ENCODE data around the gene SPRY4. TPM values are rescaled to one million over a fixed set of nuclear protein-coding genes. Genes with fewer than 3 reads are reported as not detected.

SPRY4 gene
- total and polyA plus RNA-seq, 2 of the 13 experiments (the other 11 are each of a cell fraction or from before 2014, with no cell fraction given) = 8.9 to 17.8 TPM

DNA sequence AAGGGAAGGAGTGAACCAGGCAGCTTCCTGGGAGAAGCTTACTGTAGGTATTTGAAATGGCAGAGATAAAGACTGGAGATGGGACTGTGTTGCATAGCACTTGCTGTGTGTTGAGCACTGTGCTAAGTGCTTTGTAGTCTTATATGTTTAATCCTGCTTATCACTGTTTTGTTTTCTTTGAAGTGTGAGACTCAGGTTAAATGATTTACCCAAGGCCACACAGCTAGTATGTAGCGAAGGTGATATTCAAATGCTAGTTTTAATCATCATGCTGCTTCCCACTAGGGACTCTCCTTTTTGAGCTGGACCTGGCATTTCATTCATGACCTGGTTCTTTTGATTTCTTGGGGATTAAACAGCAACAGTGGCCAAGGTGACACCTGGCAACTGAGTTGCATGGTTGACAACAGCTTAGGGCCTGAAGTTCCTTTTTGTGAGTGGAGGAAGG is 35.3 kb upstream of the SPRY4 start (continued):
- TF ChIP-seq, protein P1, sequence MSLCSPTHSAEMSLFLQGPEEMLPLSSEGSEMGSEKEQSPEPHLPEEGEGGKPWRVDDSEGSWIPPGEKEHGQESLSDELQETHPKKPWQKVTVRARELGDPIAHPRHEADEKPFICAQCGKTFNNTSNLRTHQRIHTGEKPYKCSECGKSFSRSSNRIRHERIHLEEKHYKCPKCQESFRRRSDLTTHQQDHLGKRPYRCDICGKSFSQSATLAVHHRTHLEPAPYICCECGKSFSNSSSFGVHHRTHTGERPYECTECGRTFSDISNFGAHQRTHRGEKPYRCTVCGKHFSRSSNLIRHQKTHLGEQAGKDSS (CRISPR knock-in tag; IDR thresholded peaks at IDR 0.05; ENCODE audit: borderline replicate concordance, low read depth) = no peak
- TF ChIP-seq ETV5 (CRISPR knock-in tag; IDR thresholded peaks at IDR 0.05; ENCODE audit: borderline replicate concordance) (peak; percentile 55; the same call in 1 of the 2 replicates), ZNF570 (CRISPR knock-in tag; IDR thresholded peaks at IDR 0.05; ENCODE audit: borderline replicate concordance) (no peak), HOXA7 (CRISPR knock-in tag; IDR thresholded peaks at IDR 0.05) (no peak), NFIC (IDR thresholded peaks at IDR 0.05; ENCODE audit: low read length) (no peak), GATA4 (IDR thresholded peaks at IDR 0.05; ENCODE audit: borderline replicate concordance, low read depth) (peak; percentile 52; the same call in 1 of the 2 replicates), FOXA1 (IDR thresholded peaks at IDR 0.05) (no peak), FOXA1 (CRISPR knock-in tag; IDR thresholded peaks at IDR 0.05) (peak; percentile 22; the same call in 1 of the 2 replicates), REPIN1 (CRISPR knock-in tag; IDR thresholded peaks at IDR 0.05; ENCODE audit: borderline replicate concordance, low read depth) (no peak), FOSL2 (CRISPR knock-in tag; IDR thresholded peaks at IDR 0.05) (peak; percentile 31; the same call in 1 of the 2 replicates), ARID2 (CRISPR knock-in tag; IDR thresholded peaks at IDR 0.05; ENCODE audit: borderline replicate concordance) (peak; percentile 55; the same call in 1 of the 2 replicates), IKZF4 (CRISPR knock-in tag; IDR thresholded peaks at IDR 0.05; ENCODE audit: borderline replicate concordance, low read depth, not compliant biosample characterization) (no peak), SAP130 (CRISPR knock-in tag; IDR thresholded peaks at IDR 0.05; ENCODE audit: low read depth) (peak; percentile 58), ZFYVE20 (CRISPR knock-in tag; IDR thresholded peaks at IDR 0.05; ENCODE audit: borderline replicate concordance, low read depth) (no peak), GFI1 (CRISPR knock-in tag; IDR thresholded peaks at IDR 0.05; ENCODE audit: borderline replicate concordance) (no peak), TCF7 (IDR thresholded peaks at IDR 0.05; ENCODE audit: low read depth) (peak; percentile 82)
- TF ChIP-seq, protein P2, sequence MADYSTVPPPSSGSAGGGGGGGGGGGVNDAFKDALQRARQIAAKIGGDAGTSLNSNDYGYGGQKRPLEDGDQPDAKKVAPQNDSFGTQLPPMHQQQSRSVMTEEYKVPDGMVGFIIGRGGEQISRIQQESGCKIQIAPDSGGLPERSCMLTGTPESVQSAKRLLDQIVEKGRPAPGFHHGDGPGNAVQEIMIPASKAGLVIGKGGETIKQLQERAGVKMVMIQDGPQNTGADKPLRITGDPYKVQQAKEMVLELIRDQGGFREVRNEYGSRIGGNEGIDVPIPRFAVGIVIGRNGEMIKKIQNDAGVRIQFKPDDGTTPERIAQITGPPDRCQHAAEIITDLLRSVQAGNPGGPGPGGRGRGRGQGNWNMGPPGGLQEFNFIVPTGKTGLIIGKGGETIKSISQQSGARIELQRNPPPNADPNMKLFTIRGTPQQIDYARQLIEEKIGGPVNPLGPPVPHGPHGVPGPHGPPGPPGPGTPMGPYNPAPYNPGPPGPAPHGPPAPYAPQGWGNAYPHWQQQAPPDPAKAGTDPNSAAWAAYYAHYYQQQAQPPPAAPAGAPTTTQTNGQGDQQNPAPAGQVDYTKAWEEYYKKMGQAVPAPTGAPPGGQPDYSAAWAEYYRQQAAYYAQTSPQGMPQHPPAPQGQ (CRISPR knock-in tag; IDR thresholded peaks at IDR 0.05; ENCODE audit: borderline replicate concordance) = no peak
- TF ChIP-seq, protein P3, sequence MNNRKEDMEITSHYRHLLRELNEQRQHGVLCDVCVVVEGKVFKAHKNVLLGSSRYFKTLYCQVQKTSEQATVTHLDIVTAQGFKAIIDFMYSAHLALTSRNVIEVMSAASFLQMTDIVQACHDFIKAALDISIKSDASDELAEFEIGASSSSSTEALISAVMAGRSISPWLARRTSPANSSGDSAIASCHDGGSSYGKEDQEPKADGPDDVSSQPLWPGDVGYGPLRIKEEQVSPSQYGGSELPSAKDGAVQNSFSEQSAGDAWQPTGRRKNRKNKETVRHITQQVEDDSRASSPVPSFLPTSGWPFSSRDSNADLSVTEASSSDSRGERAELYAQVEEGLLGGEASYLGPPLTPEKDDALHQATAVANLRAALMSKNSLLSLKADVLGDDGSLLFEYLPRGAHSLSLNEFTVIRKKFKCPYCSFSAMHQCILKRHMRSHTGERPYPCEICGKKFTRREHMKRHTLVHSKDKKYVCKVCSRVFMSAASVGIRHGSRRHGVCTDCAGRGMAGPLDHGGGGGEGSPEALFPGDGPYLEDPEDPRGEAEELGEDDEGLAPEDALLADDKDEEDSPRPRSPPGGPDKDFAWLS (CRISPR knock-in tag; IDR thresholded peaks at IDR 0.05; ENCODE audit: borderline replicate concordance) = no peak
- TF ChIP-seq, protein P4, sequence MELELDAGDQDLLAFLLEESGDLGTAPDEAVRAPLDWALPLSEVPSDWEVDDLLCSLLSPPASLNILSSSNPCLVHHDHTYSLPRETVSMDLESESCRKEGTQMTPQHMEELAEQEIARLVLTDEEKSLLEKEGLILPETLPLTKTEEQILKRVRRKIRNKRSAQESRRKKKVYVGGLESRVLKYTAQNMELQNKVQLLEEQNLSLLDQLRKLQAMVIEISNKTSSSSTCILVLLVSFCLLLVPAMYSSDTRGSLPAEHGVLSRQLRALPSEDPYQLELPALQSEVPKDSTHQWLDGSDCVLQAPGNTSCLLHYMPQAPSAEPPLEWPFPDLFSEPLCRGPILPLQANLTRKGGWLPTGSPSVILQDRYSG (CRISPR knock-in tag; IDR thresholded peaks at IDR 0.05) = no peak
- TF ChIP-seq, protein P5, sequence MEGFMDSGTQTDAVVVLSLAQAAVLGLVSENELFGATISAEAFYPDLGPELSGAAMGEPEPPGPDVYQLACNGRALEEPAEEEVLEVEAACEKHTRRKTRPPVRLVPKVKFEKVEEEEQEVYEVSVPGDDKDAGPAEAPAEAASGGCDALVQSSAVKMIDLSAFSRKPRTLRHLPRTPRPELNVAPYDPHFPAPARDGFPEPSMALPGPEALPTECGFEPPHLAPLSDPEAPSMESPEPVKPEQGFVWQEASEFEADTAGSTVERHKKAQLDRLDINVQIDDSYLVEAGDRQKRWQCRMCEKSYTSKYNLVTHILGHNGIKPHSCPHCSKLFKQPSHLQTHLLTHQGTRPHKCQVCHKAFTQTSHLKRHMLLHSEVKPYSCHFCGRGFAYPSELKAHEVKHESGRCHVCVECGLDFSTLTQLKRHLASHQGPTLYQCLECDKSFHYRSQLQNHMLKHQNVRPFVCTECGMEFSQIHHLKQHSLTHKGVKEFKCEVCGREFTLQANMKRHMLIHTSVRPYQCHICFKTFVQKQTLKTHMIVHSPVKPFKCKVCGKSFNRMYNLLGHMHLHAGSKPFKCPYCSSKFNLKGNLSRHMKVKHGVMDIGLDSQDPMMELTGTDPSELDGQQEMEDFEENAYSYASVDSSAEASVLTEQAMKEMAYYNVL (CRISPR knock-in tag; IDR thresholded peaks at IDR 0.05; ENCODE audit: borderline replicate concordance) = 0 out of 2 replicates have a peak, but pooled peaks have one; percentile 43
- TF ChIP-seq, protein P6, sequence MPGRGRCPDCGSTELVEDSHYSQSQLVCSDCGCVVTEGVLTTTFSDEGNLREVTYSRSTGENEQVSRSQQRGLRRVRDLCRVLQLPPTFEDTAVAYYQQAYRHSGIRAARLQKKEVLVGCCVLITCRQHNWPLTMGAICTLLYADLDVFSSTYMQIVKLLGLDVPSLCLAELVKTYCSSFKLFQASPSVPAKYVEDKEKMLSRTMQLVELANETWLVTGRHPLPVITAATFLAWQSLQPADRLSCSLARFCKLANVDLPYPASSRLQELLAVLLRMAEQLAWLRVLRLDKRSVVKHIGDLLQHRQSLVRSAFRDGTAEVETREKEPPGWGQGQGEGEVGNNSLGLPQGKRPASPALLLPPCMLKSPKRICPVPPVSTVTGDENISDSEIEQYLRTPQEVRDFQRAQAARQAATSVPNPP (CRISPR knock-in tag; IDR thresholded peaks at IDR 0.05) = no peak

Data from HepG2 (cell line).